VCaP (cell line): Measurements from ENCODE around the gene WDR41.
"Not testable (repeated sequence)": the region's sequence is repeated elsewhere in the genome, so short reads cannot be mapped to it uniquely, and the experiment has no call there.

ENCODE experiments used
- H3K27ac ChIP-seq: fragments of 450-650 bp; 2 replicates; pipeline ENCODE4 v1.5.1; 2017
- CTCF ChIP-seq: fragments of 450-650 bp; conservative IDR thresholded peaks from 2 replicates; pipeline ENCODE4 v1.5.1; 2017; ENCODE audit warnings: mild to moderate bottlenecking, moderate library complexity

WDR41 gene

DNA sequence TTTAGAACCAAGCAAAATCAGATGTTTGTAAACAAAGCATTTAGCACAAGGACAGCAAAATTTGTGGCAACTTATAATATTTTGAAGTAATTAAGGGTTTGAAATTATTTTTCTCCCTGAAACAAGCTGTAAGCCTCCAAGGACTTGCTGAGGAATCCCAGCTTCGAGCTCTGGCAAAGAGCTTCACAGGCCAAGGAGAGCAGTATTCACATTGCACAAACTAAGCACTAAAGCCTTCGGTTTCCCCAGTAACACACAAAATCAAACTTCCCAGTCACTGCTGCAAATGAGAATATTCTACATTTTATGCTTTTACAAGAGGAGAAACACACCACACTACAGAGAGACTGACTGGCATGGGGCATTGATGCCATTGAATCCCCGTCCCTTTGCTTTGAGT, 101.9 kb downstream of the WDR41 start:
- no peak overlapping the region for H3K27ac ChIP-seq
- TF ChIP-seq CTCF, result no peak

GRCh38 chr5:77389746-77390145, 102.4 kb downstream of the WDR41 start:
- H3K27ac ChIP-seq, result no peak overlapping the region
- TF ChIP-seq CTCF, result no peak

GRCh38 chr5:77386340-77386739, 105.8 kb downstream of the WDR41 start:
- not testable (repeated sequence) for H3K27ac ChIP-seq

DNA sequence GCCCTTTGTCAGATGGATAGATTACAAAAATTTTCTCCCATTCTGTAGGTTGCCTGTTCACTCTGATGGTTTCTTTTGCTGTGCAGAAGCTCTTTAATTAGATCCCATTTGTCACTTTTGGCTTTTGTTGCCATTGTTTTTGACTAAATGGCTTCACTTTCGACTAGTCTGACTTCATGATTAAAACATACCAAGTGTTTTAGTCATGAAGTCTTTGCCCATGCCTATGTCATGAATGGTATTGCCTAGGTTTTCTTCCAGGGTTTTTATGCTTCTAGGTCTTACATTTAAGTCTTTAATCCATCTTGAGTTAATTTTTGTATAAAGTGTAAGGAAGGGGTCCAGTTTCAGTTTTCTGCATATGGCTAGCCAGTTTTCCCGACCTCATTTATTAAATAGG, 108.8 kb downstream of the WDR41 start:
- H3K27ac ChIP-seq, result not testable (repeated sequence)
